ENCODE data around the gene CPNE9. TPM values are rescaled to one million over a fixed set of nuclear protein-coding genes. Genes with fewer than 3 reads are reported as not detected.

CPNE9 gene
- total RNA-seq, 1 donor from 2014 or later: not detected

- no peak for DNase-seq (ENCODE audit: low spot score)
These were observed 73.5 kb downstream of the CPNE9 start for GRCh38 chr3:9776896-9777693.

GRCh38 chr3:9777694-9778021, 74.0 kb downstream of the CPNE9 start:
- DNase-seq (ENCODE audit: low spot score): no peak

- DNase-seq (ENCODE audit: low spot score): no peak
These were observed 74.8 kb downstream of the CPNE9 start for GRCh38 chr3:9778143-9779074.

- DNase-seq (ENCODE audit: low spot score): no peak
These were observed 75.5 kb downstream of the CPNE9 start for GRCh38 chr3:9779075-9779593.

Other genes starting within 250 kb of the CPNE9 start
- gene LHFPL4, start 150.0 kb upstream of the CPNE9 start, total RNA-seq: not detected
- 32.5 TPM for gene MTMR14, start 54.3 kb upstream of the CPNE9 start, total RNA-seq
- gene BRPF1, start 27.9 kb downstream of the CPNE9 start, total RNA-seq: 18.7 TPM
- 14.4 TPM for gene OGG1, start 46.1 kb downstream of the CPNE9 start, total RNA-seq
- gene CAMK1, start 66.1 kb downstream of the CPNE9 start, total RNA-seq: 98.6 TPM
- 40.4 TPM for gene TADA3, start 88.6 kb downstream of the CPNE9 start, total RNA-seq
- 151 TPM for gene ARPC4, start 89.2 kb downstream of the CPNE9 start, total RNA-seq
- 31.0 TPM for gene TTLL3, start 106.4 kb downstream of the CPNE9 start, total RNA-seq
- gene RPUSD3, start 140.2 kb downstream of the CPNE9 start, total RNA-seq: 25.6 TPM
- gene CIDEC, start 176.4 kb downstream of the CPNE9 start, total RNA-seq: 880 TPM
- gene JAGN1, start 186.8 kb downstream of the CPNE9 start, total RNA-seq: 49.8 TPM
- gene IL17RE, start 199.0 kb downstream of the CPNE9 start, total RNA-seq: 20.2 TPM
- gene IL17RC, start 213.3 kb downstream of the CPNE9 start, total RNA-seq: 28.8 TPM
- gene CRELD1, start 230.0 kb downstream of the CPNE9 start, total RNA-seq: 24.8 TPM
- gene PRRT3, start 248.6 kb downstream of the CPNE9 start, total RNA-seq: 1.6 TPM

Data from mesenteric fat pad (tissue), 1 donor.